IPS-18a (cell line): Measurements from ENCODE around the gene KLC1.
"Not testable (repeated sequence)": the region's sequence is repeated elsewhere in the genome, so short reads cannot be mapped to it uniquely, and the experiment has no call there.

Experiments used
- H3K27ac ChIP-seq: one replicate; pipeline ENCODE4 v1.5.1; 2013; ENCODE audit warnings: low read length
- H3K27me3 ChIP-seq: one replicate; pipeline ENCODE4 v1.6.1; 2013; ENCODE audit warnings: mild to moderate bottlenecking, low read length; ENCODE audit not compliant: control insufficient read depth, insufficient read depth
- H3K36me3 ChIP-seq: one replicate; pipeline ENCODE4 v1.6.1; 2013; ENCODE audit warnings: low read depth, low read length; ENCODE audit not compliant: control insufficient read depth
- H3K4me1 ChIP-seq: one replicate; pipeline ENCODE4 v1.6.1; 2013; ENCODE audit warnings: low read depth, low read length; ENCODE audit not compliant: control insufficient read depth
- H3K4me3 ChIP-seq: one replicate; pipeline ENCODE4 v1.5.1; 2013; ENCODE audit warnings: low read length
- H3K9ac ChIP-seq: one replicate; pipeline ENCODE4 v1.6.1; 2013; ENCODE audit warnings: mild to moderate bottlenecking, low read length, moderate library complexity
- H3K9me3 ChIP-seq: one replicate; pipeline ENCODE4 v1.6.1; 2013; ENCODE audit warnings: low read depth, low read length; ENCODE audit not compliant: control insufficient read depth

Gene KLC1

DNA sequence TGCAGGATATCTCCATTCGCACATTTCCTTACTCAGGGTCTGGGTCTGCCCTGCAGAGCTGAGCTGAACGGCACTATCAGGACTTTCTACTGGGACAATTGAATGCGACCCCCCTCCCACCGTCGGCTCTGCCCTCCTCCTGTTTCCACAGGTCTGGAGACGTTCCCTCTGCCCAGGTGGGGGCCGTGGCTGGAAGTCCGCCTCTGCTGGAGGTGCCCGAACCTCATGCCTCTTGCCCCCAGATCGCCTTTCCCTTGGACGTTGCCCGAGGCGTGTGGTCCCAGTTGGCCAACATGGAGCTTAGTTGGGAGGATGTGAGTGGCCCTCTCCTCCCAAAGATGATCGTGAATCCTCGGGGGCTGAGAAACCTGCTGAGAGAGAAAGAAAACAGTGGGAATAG, 21.2 kb upstream of the KLC1 start:
- Histone ChIP-seq H3K36me3 (no peaks in the 10 kb centered on the region), H3K27me3 (peaks cover 19% of the 10 kb centered on the region), H3K4me1 (peaks cover 3% of the 10 kb centered on the region), H3K9me3 (peaks cover 6% of the 10 kb centered on the region), H3K27ac (no peak overlapping the region), H3K4me3 (no peak overlapping the region), H3K9ac (no peak overlapping the region)

DNA sequence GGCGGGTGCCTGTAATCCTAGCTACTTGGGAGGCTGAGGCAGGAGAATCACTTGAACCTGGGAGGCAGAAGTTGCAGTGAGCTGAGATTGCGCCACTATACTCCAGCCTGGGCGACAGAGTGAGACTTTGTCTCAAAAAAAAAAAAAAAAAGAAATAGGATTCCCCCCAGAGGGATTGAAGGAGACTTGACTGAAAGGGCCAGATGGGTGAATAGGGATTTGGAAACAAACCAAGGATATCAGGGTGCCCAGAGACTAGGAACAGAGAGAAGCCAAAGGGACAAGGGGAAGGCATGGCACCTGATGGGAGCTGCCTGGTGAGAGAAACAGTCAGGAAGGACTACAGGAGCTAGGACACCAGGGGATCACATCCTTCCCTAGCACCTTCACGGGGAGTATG, 19.9 kb upstream of the KLC1 start:
- H3K4me3 ChIP-seq, H3K36me3 ChIP-seq, H3K27ac ChIP-seq, H3K9me3 ChIP-seq, H3K4me1 ChIP-seq, H3K9ac ChIP-seq: not testable (repeated sequence)
- peaks cover 19% of the 10 kb centered on the region for H3K27me3 ChIP-seq

DNA sequence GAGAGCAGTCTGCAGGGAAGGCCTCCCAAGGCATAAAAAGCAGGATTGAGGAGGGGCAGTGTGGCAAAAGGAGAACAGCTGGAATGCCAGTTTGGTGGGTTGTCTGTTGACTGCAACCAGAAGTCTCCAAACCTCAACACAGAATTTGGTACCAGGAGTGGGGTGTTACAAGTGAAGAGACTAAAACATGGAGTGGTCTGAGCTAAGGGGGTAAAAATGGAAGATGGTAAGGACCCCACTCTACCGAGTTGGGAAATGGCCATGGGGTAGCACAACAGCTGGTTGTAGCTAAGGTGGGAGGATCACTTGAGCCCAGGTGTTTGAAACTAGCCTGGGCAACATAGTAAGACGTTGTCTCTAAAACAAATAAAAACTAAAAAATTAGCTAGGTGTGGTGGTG, 17.8 kb upstream of the KLC1 start:
- no peak overlapping the region for H3K27ac ChIP-seq
- H3K4me3 ChIP-seq: no peak overlapping the region

DNA sequence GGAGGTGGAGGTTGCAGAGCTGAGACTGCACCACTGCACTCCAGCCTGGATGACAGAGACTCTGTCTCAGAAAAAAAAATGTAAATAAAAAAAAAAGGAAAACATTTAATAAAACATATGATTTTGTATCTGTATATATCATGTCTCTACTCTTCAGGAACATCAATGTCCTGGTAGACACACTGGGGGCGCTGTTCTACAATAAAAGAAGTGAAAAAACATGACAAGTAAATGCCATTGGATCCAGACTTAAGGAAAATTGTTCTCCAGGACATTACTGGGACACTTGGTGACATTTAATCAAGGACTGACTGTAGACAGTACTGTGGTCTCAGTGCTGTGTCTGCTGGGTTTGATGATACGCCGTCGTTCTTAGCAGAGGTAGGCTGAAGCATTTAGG, 15.5 kb upstream of the KLC1 start:
- H3K9ac ChIP-seq: no peak overlapping the region
- peaks cover 6% of the 10 kb centered on the region for H3K9me3 ChIP-seq
- H3K27me3 ChIP-seq: no peaks in the 10 kb centered on the region
- H3K27ac ChIP-seq: no peak overlapping the region
- no peak overlapping the region for H3K4me3 ChIP-seq
- H3K4me1 ChIP-seq: no peaks in the 10 kb centered on the region
- H3K36me3 ChIP-seq: no peaks in the 10 kb centered on the region

More for the DNA sequence above, 17.8 kb upstream of the KLC1 start:
- H3K27me3 ChIP-seq: peaks cover 19% of the 10 kb centered on the region
- H3K9me3 ChIP-seq: peaks cover 6% of the 10 kb centered on the region
- H3K9ac ChIP-seq: no peak overlapping the region
- peaks cover 3% of the 10 kb centered on the region for H3K4me1 ChIP-seq
- no peaks in the 10 kb centered on the region for H3K36me3 ChIP-seq

DNA sequence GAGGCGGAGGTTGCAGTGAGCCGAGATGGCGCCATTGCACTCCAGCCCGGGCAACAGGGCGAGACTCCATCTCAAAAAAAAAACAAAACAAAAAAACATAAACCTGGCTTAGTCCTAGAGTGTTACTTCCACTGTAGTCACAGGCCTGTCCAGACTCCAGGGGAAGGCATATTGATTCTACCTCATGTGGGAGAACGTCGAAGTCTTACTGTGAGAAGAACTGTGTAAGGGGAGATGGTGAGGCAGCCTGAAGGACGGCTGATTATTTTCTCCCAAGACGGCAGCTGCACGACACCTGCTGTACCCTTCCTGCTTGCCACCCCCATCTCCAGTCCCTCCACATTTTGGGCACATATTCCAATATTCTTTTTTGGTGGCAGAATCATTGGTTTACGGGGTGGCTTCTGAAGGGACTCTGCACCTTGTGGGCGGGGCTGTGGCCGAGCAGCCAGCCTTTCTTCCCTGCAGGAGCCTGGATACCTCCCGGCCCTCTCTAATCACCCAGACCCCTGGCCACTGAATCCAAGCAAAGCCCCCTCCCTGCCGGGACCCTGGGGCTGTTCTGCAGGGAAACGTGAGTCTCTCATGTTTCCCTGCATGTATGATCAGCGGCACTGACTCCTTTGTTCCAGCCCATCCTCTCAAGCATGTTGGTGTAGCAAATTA, 12.2 kb upstream of the KLC1 start:
- Histone ChIP-seq H3K27me3 (no peaks in the 10 kb centered on the region), H3K4me3 (no peak overlapping the region), H3K4me1 (no peaks in the 10 kb centered on the region), H3K9ac (no peak overlapping the region), H3K27ac (no peak overlapping the region), H3K36me3 (no peaks in the 10 kb centered on the region), H3K9me3 (no peaks in the 10 kb centered on the region)

DNA sequence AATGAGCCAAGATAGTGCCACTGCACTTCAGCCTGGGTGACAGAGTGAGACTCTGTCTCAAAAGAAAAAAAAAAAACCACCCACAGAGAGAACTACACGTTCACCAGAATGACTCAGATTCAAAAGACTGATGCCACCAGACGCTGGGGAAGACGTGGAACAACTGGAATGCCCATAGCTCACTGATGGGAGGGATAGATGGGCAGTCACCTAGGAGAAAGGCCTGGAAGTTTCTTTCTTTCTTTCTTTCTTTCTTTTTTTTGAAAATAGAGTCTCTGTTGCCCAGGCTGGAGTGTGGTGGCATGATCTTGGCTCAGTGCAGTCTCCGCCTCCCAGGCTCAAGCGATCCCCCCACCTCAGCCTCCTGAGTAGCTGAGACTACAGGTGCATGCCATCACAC, 10.0 kb upstream of the KLC1 start:
- Histone ChIP-seq H3K36me3 (no peaks in the 10 kb centered on the region), H3K9ac (no peak overlapping the region), H3K4me3 (no peak overlapping the region), H3K9me3 (no peaks in the 10 kb centered on the region), H3K27ac (no peak overlapping the region), H3K4me1 (no peaks in the 10 kb centered on the region), H3K27me3 (no peaks in the 10 kb centered on the region)

DNA sequence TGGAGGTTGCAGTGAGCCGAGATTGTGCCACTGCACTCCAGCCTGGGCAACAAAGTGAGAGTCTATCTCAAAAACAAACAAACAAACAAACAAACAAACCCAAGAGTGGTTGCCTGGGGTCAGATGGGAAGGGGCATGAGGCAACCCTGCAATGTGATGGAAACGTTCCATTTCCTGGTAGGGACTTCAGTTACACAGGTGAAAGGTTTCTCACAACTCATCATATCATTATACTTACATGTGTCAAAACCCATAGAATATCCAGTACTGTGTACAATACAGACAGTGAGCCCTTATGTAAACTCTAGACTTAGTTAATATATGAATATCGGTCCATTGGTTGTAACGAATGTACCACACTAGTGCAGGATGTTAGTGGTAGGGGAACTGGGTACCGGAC, 7.2 kb upstream of the KLC1 start:
- Histone ChIP-seq H3K4me3 (no peak overlapping the region), H3K4me1 (no peaks in the 10 kb centered on the region), H3K36me3 (no peaks in the 10 kb centered on the region), H3K27ac (no peak overlapping the region), H3K27me3 (no peaks in the 10 kb centered on the region), H3K9me3 (no peaks in the 10 kb centered on the region), H3K9ac (no peak overlapping the region)

DNA sequence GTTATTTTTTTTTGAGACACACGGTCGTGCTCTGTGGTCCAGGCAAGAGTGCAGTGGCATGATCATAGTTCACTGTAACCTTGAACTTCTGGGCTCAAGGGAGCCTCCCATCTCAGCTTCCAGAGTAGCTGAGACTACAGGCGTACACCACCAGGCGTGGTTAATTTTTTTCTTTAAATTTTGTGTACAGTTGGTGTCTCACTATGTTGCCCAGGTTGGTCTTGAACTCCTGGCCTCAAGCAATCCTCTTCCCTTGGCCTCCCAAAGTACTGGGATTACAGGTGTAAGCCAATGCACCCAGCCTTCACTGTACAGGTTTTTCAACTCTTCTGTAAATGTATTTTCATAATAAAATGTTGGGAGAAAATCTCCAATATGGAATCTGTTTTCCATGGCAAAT, 5.7 kb upstream of the KLC1 start:
- Histone ChIP-seq H3K4me3 (no peak overlapping the region), H3K4me1 (peaks cover 6% of the 10 kb centered on the region), H3K27me3 (no peaks in the 10 kb centered on the region), H3K9ac (no peak overlapping the region), H3K36me3 (no peaks in the 10 kb centered on the region), H3K9me3 (no peaks in the 10 kb centered on the region), H3K27ac (no peak overlapping the region)

DNA sequence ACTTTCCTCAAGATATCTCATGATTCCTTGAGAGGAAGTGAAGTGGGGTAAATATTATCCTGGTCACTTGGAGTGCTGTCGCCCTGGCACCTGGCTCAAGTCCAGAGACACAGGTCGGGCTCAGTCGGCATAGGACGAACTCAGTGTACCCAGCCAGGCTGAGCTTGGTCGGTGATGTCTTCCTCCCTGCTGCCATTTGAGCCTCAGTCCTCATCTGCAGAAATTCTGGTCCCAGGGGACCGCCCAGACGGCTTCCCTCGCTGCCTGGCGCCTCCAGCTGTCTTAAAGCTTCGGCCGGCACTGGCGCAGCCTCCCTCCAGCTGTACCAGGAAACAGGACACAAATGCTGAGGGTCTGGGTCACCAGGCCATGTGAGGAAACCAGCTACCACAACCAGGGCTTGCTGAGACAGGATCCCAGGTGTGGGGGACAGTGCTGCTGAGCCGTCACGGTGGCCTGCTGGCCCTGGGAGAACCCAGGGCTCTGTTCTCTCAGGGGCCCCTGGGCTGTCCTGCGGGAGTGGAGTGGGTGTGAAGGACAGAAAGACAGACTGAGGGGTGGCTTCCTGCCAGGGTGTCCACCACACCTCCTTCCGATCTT, 5.0 kb upstream of the KLC1 start:
- no peak overlapping the region for H3K27ac ChIP-seq
- no peaks in the 10 kb centered on the region for H3K36me3 ChIP-seq
- H3K4me3 ChIP-seq: no peak overlapping the region
- no peaks in the 10 kb centered on the region for H3K27me3 ChIP-seq
- peaks cover 8% of the 10 kb centered on the region for H3K4me1 ChIP-seq
- H3K9ac ChIP-seq: no peak overlapping the region
- H3K9me3 ChIP-seq: no peaks in the 10 kb centered on the region

DNA sequence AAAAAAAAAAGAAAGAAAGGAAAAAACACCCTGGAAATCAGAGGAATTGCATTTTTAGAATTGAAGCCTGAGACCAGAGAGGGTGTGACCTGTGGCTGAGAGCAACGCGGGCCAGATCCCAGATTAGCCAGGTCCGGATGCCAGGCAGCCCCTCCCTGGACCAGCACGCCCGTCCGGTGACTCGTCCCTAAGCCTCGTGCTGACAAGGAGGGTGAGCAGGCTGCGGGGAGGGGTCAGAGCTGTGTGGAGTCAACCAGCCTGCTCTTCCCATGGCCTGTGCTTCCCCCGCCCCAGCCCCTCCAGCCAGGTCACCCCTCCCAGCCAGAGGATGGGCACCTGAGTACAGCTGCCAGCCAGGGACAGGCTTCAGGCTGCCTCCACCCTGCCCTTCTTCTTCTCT, 4.2 kb upstream of the KLC1 start:
- no peak overlapping the region for H3K4me3 ChIP-seq
- no peaks in the 10 kb centered on the region for H3K9me3 ChIP-seq
- H3K27ac ChIP-seq: no peak overlapping the region
- H3K4me1 ChIP-seq: peaks cover 8% of the 10 kb centered on the region
- H3K36me3 ChIP-seq: no peaks in the 10 kb centered on the region
- no peaks in the 10 kb centered on the region for H3K27me3 ChIP-seq
- H3K9ac ChIP-seq: no peak overlapping the region

DNA sequence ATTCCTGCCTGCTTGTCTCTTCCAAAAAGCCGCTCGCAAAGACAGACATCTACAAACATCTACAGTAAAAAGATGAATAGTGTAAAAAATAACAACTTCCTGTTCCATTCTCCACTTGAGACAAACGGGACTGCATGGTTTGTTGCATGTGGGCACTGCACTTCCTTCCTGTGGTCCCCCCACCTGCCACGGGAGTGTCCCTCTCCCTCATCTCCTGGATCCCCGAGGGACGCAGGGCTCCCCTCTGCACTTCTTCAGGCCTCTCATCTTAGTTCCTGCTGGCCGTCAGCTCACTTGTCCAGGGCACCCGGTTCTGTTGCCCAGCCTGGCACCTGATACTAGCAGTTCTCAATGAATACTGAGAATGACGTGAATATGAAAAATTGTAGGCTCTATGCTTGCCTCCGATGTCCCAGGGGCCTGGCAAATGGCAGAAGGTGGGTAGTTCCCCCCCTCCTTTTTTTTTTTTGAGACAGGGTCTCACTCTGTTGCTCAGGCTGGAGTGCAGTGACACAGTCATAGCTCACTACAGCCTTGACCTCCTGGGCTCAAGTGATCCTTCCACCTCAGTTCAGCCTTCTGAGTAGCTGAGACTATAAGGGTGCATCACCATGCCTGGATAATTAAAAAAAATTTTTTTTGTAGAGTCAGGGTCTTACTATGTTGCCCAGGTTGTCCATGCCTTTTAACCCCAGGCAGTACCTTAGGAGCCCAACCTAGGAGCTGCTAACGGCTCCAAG, 3.5 kb upstream of the KLC1 start:
- no peak overlapping the region for H3K4me3 ChIP-seq
- H3K9ac ChIP-seq: no peak overlapping the region
- H3K27ac ChIP-seq: no peak overlapping the region
- H3K27me3 ChIP-seq: no peaks in the 10 kb centered on the region
- no peaks in the 10 kb centered on the region for H3K9me3 ChIP-seq
- no peaks in the 10 kb centered on the region for H3K36me3 ChIP-seq
- H3K4me1 ChIP-seq: peaks cover 10% of the 10 kb centered on the region
